GM23338 (cell line): ENCODE results near the gene TBL3. TPM values are rescaled to one million over a fixed set of nuclear protein-coding genes. Genes with fewer than 3 reads are reported as not detected.

ENCODE experiments used
- ATAC-seq: fragments of 200-7000 bp; cut with Tn5 transposase; 3 replicates; pipeline ENCODE4 v1.9.1; 2020
- DNase-seq: peaks from one replicate; pipeline ENCODE4 v3.0.0-alpha.2; 2015; ENCODE audit warnings: low spot score
- H2AFZ ChIP-seq: fragments of 200-600 bp; sonication (generic); 2 replicates; pipeline ENCODE4 v1.8.0; 2016; ENCODE audit warnings: antibody characterized with exemption, mild to moderate bottlenecking, moderate library complexity
- H3F3A ChIP-seq: fragments of 200-600 bp; sonication (generic); replicated peaks from 2 replicates; pipeline ENCODE4 v1.8.0; 2017; ENCODE audit warnings: antibody characterized with exemption, mixed run types, low read depth
- H3K27ac ChIP-seq: fragments of 200-600 bp; sonication (generic); 2 replicates; pipeline ENCODE4 v1.6.1; 2016; ENCODE audit warnings: low read depth
- H3K27me3 ChIP-seq: fragments of 200-600 bp; sonication (generic); 2 replicates; pipeline ENCODE4 v1.8.0; 2016; ENCODE audit warnings: mild to moderate bottlenecking, mixed run types, moderate library complexity; ENCODE audit not compliant: insufficient read depth
- H3K36me3 ChIP-seq: fragments of 200-600 bp; sonication (generic); 2 replicates; pipeline ENCODE4 v1.8.0; 2016; ENCODE audit warnings: mild to moderate bottlenecking; ENCODE audit not compliant: insufficient read depth
- H3K4me1 ChIP-seq: fragments of 200-600 bp; sonication (generic); 2 replicates; pipeline ENCODE4 v1.8.0; 2016; ENCODE audit warnings: mild to moderate bottlenecking, moderate library complexity; ENCODE audit not compliant: insufficient read depth
- H3K4me2 ChIP-seq: fragments of 200-600 bp; sonication (generic); 2 replicates; pipeline ENCODE4 v1.7.1; 2017; ENCODE audit warnings: mixed run types
- H3K4me3 ChIP-seq: fragments of 200-600 bp; sonication (generic); 2 replicates; pipeline ENCODE4 v1.6.1; 2016; ENCODE audit warnings: mixed run types
- H3K79me2 ChIP-seq: fragments of 200-600 bp; sonication (generic); replicated peaks from 2 replicates; pipeline ENCODE4 v1.8.0; 2017; ENCODE audit warnings: mild to moderate bottlenecking; ENCODE audit not compliant: insufficient read depth
- H3K9me2 ChIP-seq: fragments of 200-600 bp; sonication (generic); 2 replicates; pipeline ENCODE4 v1.8.0; 2017; ENCODE audit not compliant: insufficient read depth
- H4K20me1 ChIP-seq: fragments of 200-600 bp; sonication (generic); replicated peaks from 2 replicates; pipeline ENCODE4 v1.8.0; 2017; ENCODE audit warnings: mild to moderate bottlenecking; ENCODE audit not compliant: insufficient read depth
- H3K27ac Mint-ChIP-seq: 2 replicates; pipeline ENCODE4 v1.8.0; 2020; ENCODE audit warnings: inconsistent platforms, mild to moderate bottlenecking, moderate library complexity, mixed read lengths
- H3K27me3 Mint-ChIP-seq: 3 replicates; pipeline ENCODE4 v1.8.0; 2022; ENCODE audit warnings: low read depth, mild to moderate bottlenecking, moderate library complexity, mixed read lengths, inconsistent platforms; ENCODE audit not compliant: insufficient read depth, poor library complexity
- H3K36me3 Mint-ChIP-seq: 3 replicates; pipeline ENCODE4 v1.8.0; 2021; ENCODE audit warnings: low read depth, mild to moderate bottlenecking, inconsistent platforms, moderate library complexity, mixed read lengths
- H3K4me1 Mint-ChIP-seq: 3 replicates; pipeline ENCODE4 v1.8.0; 2020; ENCODE audit warnings: mild to moderate bottlenecking, inconsistent platforms, mixed read lengths
- H3K4me3 Mint-ChIP-seq: 3 replicates; pipeline ENCODE4 v1.8.0; 2021; ENCODE audit warnings: moderate library complexity, mild to moderate bottlenecking, inconsistent platforms, mixed read lengths
- H3K9me3 Mint-ChIP-seq: 3 replicates; pipeline ENCODE4 v1.8.0; 2020; ENCODE audit warnings: moderate library complexity, mild to moderate bottlenecking, inconsistent platforms, mixed read lengths
- CREB1 ChIP-seq: fragments of 250-450 bp; sonication (Bioruptor Pico); IDR thresholded peaks from 2 replicates; pipeline ENCODE4 v1.5.0; 2020; ENCODE audit warnings: low read depth, mild to moderate bottlenecking, moderate library complexity
- CTCF ChIP-seq, 2 experiments: fragments of 200-600 bp in 1 of 2; sonication (generic) in 1 of 2; conservative IDR thresholded peaks; 2 replicates each; pipeline versions ENCODE4 v1.5.1 to v1.6.1; 2016 to 2017; ENCODE audit warnings: antibody characterized with exemption in 2 of 2, low read depth in 2 of 2, mild to moderate bottlenecking in 2 of 2, moderate library complexity in 1 of 2
- ETS1 ChIP-seq: IDR thresholded peaks from 2 replicates; pipeline ENCODE4 v1.6.1; 2016; ENCODE audit warnings: antibody characterized with exemption
- EZH2 ChIP-seq: fragments of 200-600 bp; sonication (generic); IDR thresholded peaks from one replicate; pipeline ENCODE4 v1.8.0; 2017; ENCODE audit warnings: antibody characterized with exemption, mild to moderate bottlenecking, low read depth; ENCODE audit not compliant: unreplicated experiment
- EZH2phosphoT487 ChIP-seq: fragments of 200-600 bp; sonication (generic); IDR thresholded peaks from one replicate; pipeline ENCODE4 v1.8.1; 2018; ENCODE audit warnings: antibody characterized with exemption; ENCODE audit not compliant: unreplicated experiment
- JUNB ChIP-seq: IDR thresholded peaks from one replicate; pipeline ENCODE4 v1.6.1; 2016; ENCODE audit warnings: antibody characterized with exemption; ENCODE audit not compliant: unreplicated experiment
- NANOG ChIP-seq: IDR thresholded peaks from 2 replicates; pipeline ENCODE4 v1.6.1; 2016; ENCODE audit warnings: antibody characterized with exemption, borderline replicate concordance
- POLR2AphosphoS5 ChIP-seq: IDR thresholded peaks from 2 replicates; pipeline ENCODE4 v1.6.1; 2016; ENCODE audit warnings: antibody characterized with exemption, low read depth
- REST ChIP-seq: IDR thresholded peaks from one replicate; pipeline ENCODE4 v1.6.1; 2018; ENCODE audit warnings: antibody characterized with exemption; ENCODE audit not compliant: unreplicated experiment
- STAT1 ChIP-seq: IDR thresholded peaks from one replicate; pipeline ENCODE4 v1.6.1; 2016; ENCODE audit warnings: antibody characterized with exemption; ENCODE audit not compliant: unreplicated experiment
- ZNF331 ChIP-seq: fragments of 250-450 bp; sonication (Bioruptor Pico); IDR thresholded peaks from 2 replicates; pipeline ENCODE4 v1.5.0; 2020; ENCODE audit warnings: low read depth, mild to moderate bottlenecking, moderate library complexity
- ZNF462 ChIP-seq: fragments of 250-450 bp; sonication (Bioruptor Pico); IDR thresholded peaks from 2 replicates; pipeline ENCODE4 v1.5.0; 2020; ENCODE audit warnings: mild to moderate bottlenecking, moderate library complexity
- polyA plus RNA-seq: library from polyadenylated mRNA; unstranded; fragments of >200 nt; fragmentation: Nextera tagmentation; extraction: Ambion mirVana; gene quantifications from 2 replicates; pipeline ENCODE4 v1.2.1, GENCODE V29; 2016
- total RNA-seq: library from RNA; depleted of rRNA; stranded (reverse); fragments of >200 nt; shearing (Covaris generic); gene quantifications from 2 replicates; pipeline ENCODE4 v1.2.3, GENCODE V29; 2014

TBL3 gene
- total and polyA plus RNA-seq, 2 experiments from 2014 or later: 67.0 to 157 TPM

GRCh38 chr16:1933097-1933661 is 38.7 kb upstream of the TBL3 start:
- Histone ChIP-seq H3K36me3 (no peaks in the 10 kb centered on the region), H3K79me2 (no peaks in the 10 kb centered on the region), H3K4me2 (no peak overlapping the region), H3K27me3 (peaks cover 24% of the 10 kb centered on the region), H3K27ac (no peak overlapping the region), H3K9me2 (no peaks in the 10 kb centered on the region), H3F3A (no peaks in the 10 kb centered on the region), H3K4me3 (no peak overlapping the region), H2AFZ (peak overlapping the region; percentile 52; the same call in 1 of the 2 replicates), H4K20me1 (no peaks in the 10 kb centered on the region), H3K4me1 (0 out of 2 replicates have a peak, but pooled peaks cover 2% of the 10 kb centered on the region)
- no peak overlapping the region for H3K27ac Mint-ChIP-seq
- H3K27me3 Mint-ChIP-seq: peaks cover 24% of the 10 kb centered on the region
- peaks cover 4% of the 10 kb centered on the region for H3K36me3 Mint-ChIP-seq
- ATAC-seq (no peak), DNase-seq (no peak)
- no peak overlapping the region for H3K4me3 Mint-ChIP-seq
- H3K9me3 Mint-ChIP-seq: no peaks in the 10 kb centered on the region
- TF ChIP-seq POLR2AphosphoS5 (no peak), ETS1 (no peak), JUNB (no peak), CREB1 (CRISPR knock-in tag) (no peak), REST (no peak), ZNF462 (CRISPR knock-in tag) (no peak), ZNF331 (no peak), EZH2 (no peak), EZH2phosphoT487 (no peak), CTCF (conservative IDR thresholded peaks at IDR 0.05; ENCODE audit: low read depth in 2 of 2) (no peak), STAT1 (no peak), NANOG (no peak)
- H3K4me1 Mint-ChIP-seq: 0 out of 3 replicates have a peak, but pooled peaks cover 7% of the 10 kb centered on the region
